ENCODE data around the gene GSPT1.

Gene GSPT1

DNA sequence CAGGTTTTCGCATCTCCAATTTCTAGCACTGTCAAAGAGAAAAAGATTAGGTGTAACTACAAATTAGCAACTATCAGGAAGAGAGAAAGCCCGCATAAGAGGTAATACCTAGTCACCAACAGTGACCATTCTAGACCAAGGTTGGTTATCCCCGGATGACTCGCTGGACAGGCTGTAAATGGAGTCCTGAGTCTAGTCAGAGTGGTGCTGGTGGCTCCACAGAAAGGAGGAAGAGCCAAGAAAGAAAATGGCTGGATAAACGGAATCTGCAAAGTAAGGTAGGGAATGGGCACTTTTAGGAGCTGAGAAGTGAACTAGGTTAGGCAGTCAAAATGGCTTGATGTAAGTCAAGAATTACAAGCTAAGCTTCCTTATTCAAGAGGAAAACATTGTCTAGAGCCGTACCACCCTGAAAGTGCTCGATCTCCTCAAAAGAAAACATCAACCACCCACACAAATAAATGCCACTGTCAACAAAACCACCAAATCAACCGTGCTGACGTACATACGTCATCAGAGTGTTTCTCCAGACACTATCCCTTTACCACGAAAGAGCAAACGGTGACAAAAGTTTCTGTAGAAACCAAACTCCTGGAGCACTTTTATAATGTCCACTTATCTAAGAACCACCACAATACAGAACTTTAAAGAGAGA is 2.2 kb downstream of the GSPT1 start:
- DNase-seq (ENCODE audit: low read depth in 2 of 2): peak in 1 of 2 donors; percentile 27

- DNase-seq (ENCODE audit: low read depth in 2 of 2): no peak
Observed at GRCh38 chr16:11909653-11910545, 5.9 kb downstream of the GSPT1 start.

DNA sequence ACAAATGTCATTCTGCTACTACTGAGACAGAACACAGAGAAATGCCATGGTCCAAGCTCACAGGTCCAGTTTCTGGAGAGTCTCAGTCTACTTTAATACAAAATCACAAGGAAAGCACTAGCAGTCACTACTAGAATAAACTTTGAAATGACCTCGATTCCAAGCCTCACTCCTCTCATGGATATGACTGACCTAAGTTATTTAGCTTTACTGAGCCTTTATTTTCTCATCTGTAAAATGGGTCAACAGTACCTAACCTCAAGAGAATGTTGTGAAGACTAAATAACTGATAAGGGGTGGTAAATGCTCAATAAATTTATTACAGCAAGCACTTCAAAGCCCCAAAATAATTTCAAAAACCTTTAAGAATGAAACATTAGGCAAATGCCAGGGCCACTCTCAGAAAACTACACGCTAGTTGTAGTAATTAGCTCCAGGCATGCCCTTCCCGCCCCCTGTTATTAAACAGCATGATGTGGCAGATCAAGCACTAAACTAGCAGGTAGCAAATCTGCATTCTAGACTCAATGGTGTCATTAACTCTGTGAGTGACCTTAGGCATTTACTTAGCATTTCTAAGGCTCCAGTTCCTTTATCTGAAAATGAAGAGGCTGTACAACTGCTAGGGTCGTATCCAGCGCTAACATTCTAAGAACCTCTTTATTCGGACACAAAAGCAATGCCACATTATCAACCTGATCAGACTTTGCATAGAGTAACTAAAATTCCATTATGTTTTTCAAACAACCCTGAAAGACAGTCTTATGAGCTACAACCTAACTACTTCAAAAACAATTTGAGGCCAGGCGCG is 8.4 kb downstream of the GSPT1 start:
- DNase-seq (ENCODE audit: low read depth in 2 of 2): no peak

DNA sequence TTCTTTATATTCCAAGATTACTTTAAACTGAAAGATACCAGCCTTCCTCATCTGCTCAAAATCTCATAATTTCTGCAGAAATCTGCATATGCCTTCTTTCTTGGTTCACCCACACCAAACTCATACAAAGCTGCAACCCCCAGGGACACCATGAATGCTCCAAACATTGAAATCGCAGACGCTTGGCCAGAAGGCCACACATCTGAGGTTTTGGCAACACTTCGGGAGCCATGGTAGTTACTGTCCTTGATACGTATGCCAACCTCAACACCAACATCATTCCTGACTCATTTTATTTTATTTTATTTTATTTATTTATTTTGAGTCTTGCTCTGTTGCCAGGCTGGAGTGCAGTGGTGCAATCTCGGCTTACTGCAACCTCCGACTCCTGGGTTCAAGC is 11.8 kb downstream of the GSPT1 start:
- no peak for DNase-seq (ENCODE audit: low read depth in 2 of 2)

- DNase-seq (ENCODE audit: low read depth in 2 of 2): no peak
Observed at GRCh38 chr16:11901091-11901490, 14.7 kb downstream of the GSPT1 start.

GRCh38 chr16:11896486-11897176 is 19.1 kb downstream of the GSPT1 start:
- DNase-seq (ENCODE audit: low read depth in 2 of 2): no peak

- no peak for DNase-seq (ENCODE audit: low read depth in 2 of 2)
Observed at GRCh38 chr16:11893571-11893970, 22.2 kb downstream of the GSPT1 start.

GRCh38 chr16:11892761-11893160 is 23.0 kb downstream of the GSPT1 start:
- no peak for DNase-seq (ENCODE audit: low read depth in 2 of 2)

GRCh38 chr16:11890231-11890965 is 25.4 kb downstream of the GSPT1 start:
- DNase-seq (ENCODE audit: low read depth in 2 of 2): no peak

- no peak for DNase-seq (ENCODE audit: low read depth in 2 of 2)
Observed at GRCh38 chr16:11886881-11887280, 28.9 kb downstream of the GSPT1 start.

- DNase-seq (ENCODE audit: low read depth in 2 of 2): no peak
Observed at GRCh38 chr16:11884035-11884434, 31.7 kb downstream of the GSPT1 start.

GRCh38 chr16:11880007-11880406 is 35.7 kb downstream of the GSPT1 start:
- no peak for DNase-seq (ENCODE audit: low read depth in 2 of 2)

DNA sequence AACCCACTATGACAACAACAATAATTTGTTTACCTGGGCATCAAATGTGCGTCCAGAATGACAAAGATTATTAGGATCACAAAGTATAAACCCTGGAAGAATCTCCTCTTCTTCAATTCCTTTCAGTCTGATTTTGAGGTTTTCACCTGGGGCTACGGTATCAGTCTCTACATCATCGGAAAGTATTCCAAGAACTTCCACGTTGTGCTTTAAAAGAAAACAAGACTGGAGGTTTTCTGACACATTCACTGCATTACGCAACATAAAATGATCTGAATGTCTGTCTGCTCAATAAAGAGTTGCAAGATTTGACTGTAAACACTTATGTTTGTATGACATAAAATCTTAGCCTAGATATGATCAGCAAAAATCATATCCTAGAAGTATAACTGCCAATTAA is 38.4 kb downstream of the GSPT1 start:
- no peak for DNase-seq (ENCODE audit: low read depth in 2 of 2)

DNA sequence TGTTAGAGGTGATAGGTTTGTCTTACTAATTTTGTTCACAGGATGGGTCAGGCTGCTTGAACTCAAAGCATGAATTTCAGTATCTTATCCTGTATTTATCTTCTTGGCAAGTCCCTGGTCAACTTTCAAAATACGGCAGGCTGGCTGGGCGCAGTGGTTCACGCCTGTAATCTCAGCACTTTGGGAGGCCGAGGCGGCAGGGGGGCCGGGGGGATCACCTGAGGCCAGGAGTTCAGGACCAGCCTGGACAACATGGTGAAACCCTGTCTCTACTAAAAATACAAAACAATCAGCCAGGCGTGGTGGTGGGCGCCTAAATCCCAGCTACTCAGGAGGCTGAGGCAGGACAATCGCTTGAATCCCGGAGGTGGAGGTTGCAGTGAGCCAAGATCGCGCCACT is 39.5 kb downstream of the GSPT1 start:
- DNase-seq (ENCODE audit: low read depth in 2 of 2): no peak

DNA sequence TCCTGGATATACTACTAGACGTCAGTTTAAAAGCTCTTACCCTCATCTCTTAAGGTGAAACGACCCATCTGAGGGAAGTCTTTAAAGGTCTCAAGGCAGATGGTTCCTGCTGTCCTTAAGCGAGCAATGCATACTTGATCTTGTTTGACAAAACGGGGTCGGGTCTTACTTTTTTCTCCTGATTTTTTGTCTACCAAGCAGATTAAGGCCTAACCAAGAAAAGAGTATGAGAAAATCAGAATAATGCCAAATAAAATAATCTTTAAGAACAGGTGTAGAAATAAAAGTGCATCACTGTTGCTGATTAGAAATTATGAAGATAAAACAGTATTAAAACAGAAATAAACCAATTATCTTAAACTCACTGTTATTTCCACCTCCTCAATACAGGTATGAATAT is 40.0 kb downstream of the GSPT1 start:
- DNase-seq (ENCODE audit: low read depth in 2 of 2): no peak

DNA sequence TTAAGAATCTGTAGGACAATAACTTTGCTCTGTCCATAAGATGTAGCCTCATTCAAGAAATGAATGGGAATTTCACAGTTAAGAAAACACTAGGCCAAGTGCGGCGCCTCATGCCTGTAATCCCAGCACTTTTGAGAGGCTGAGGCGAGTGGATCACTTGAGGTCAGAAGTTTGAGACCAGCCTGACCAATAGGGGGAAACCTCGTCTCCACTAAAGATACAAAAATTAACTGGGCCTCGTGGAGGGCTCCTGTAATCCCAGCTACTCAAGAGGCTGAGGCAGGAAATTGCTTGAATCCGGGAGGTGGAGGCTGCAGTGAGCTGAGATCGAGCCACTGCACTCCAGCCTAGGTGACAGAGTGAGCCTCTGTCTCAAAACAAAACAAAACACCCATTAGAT is 44.6 kb downstream of the GSPT1 start:
- DNase-seq (ENCODE audit: low read depth in 2 of 2): no peak

GRCh38 chr16:11870399-11870798 is 45.4 kb downstream of the GSPT1 start:
- DNase-seq (ENCODE audit: low read depth in 2 of 2): no peak

DNA sequence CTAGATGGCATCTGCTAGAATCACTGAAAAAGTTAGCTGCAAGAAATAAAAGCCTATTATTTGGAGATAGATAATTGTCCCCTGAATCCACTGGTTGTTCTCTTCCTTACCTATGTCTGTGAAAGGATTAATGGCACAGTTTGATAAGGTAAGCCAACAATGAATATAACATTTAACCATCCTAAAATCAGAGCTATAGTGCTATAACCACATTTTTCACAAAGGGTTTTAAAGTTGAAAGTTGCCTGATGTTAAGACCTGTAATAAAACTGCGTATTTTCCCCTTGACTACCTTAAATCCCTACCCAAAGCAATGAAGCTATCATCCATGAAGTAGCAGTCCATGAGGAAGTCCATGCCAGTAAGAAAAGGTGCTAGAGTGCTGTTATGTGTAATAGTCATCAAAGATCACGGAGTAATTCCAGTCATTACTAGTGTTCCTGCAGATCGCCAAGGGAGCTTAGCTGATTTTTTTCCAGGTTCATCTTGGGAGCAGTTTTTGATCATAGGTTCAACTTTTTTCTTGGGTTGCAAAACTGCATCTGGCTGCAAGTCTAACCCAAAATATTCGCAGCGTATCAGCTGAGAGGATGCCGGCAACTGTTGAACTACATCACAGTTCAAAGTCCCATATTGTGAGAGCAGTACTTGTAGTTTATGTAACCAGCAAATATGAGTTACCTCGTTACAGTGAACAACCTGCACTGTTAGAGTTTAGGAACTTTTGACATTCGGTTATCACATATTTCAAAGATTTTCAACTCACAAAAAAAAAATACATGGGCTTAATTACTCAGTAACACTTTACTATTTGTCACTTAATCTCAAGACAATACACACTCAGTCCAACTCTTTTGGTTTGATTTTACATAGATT is 46.2 kb downstream of the GSPT1 start:
- DNase-seq (ENCODE audit: low read depth in 2 of 2): no peak

DNA sequence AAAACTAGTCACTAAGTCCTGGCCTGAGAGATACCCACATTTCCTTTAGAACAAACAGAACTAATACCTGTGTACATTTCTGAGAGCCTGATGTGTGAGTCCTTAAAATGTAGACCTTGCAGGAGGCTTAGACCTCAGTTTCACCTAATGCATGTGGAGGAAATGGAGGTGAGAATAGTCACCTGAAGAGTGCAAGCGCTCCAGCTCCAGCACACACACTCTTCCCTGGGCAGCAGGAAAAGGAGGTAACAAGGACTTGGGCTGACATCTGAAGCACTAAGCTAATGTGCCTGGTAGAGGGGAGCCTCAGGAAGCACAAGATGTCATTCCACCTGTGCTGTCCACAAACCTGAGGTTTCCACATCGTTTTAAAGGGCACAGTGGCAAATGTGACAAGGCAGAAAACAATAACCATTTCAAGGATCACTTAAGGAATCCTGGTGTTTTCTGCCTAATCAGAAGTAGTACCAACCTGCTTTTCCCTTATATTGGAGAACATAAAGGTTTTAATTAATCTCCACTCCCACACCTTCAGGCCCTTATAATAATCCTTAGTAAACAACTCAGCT is 47.3 kb downstream of the GSPT1 start:
- DNase-seq (ENCODE audit: low read depth in 2 of 2): no peak

DNA sequence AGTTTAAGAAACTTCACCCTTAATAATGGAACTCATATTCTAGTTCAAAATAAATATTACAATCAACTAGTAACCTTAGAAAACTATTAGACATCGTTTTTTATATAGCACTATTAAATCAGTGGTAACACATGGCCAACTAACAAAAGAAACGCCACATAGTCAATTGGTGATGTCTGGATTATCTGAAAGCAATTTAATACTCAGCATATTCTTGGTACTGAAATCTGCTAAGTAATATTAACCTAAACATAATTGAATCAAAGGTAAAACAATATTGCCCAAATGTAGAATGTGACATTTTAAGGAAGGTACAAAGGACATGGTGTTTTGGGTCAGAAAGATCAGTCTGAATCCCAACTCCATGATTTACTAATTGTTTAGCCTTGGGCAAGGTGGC is 53.3 kb downstream of the GSPT1 start:
- DNase-seq (ENCODE audit: low read depth in 2 of 2): no peak
